HG02973 (cell line): ENCODE results near the gene GDPD1.
"Not testable (repeated sequence)": the region's sequence is repeated elsewhere in the genome, so short reads cannot be mapped to it uniquely, and the experiment has no call there.

ENCODE experiments used
- ATAC-seq: cut with Tn5 transposase; IDR thresholded peaks from one replicate; pipeline ENCODE4 v1.9.1; 2021; ENCODE audit warnings: moderate library complexity; ENCODE audit not compliant: unreplicated experiment

Gene GDPD1

DNA sequence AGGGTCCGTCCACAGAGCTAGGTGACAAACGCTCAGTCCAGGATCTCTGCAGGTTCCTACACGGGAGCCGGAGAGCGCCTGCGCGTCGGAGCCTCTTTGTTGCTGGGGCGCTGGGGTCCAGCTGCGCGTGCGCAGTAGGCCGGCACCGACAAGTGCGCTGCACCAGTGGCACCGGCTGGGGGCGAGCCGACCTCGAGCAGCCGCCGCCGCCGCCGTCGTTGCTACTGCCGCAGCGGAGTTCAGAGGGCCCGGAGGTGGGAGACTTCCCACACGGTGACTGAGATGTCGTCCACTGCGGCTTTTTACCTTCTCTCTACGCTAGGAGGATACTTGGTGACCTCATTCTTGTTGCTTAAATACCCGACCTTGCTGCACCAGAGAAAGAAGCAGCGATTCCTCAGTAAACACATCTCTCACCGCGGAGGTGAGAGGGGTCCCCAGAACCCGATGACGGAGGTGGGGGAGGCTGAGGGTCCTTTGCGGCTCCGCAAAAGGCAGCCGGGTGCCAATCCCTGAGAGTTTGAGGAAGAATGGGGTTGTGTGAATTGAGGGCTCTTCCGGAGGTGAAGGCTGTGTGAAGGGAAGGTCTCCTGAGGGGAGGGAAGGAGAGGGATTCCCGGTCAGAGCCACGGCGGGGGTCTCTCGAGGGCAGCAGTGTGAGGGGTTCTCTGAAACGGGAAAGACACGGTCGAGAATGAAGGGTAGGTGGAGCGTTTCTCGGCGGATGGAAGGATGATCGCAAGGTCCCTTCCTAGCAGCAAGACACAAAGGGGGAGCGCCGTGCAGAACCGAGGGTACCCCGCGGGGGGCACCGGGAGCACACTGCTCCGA is at the start of gene GDPD1:
GDPD1 (plus strand) TSS at position 184 of the 831 bp plus-strand sequence; CDS start at position 283, 99 bp downstream.
- ATAC-seq, result peak; percentile 89

DNA sequence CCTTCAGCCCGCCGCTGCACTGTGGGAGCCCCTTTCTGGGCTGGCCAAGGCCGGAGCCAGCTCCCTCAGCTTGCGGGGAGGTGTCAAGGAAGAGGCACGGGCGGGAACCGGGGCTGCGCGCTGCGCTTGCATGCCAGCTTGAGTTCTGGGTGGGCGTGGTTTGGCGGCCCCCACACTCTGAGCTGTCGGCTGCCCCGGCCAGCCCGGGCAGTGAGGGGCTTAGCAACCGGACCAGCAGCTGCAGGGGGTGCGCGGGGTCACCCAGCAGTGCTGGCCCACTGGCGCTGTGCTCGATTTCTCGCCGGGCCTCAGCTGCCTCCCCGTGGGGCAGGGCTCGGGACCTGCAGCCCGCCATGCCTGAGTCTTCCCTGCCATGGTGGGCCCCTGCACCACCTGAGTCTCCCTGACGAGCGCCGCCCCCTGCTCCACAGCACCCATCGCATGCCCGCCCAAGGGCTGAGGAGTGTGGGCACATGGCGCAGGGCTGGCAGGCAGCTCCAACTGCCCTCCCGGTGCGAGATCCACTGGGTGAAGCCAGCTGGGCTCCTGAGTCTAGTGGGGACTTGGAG is 47.8 kb upstream of the GDPD1 start:
- ATAC-seq, result no peak

DNA sequence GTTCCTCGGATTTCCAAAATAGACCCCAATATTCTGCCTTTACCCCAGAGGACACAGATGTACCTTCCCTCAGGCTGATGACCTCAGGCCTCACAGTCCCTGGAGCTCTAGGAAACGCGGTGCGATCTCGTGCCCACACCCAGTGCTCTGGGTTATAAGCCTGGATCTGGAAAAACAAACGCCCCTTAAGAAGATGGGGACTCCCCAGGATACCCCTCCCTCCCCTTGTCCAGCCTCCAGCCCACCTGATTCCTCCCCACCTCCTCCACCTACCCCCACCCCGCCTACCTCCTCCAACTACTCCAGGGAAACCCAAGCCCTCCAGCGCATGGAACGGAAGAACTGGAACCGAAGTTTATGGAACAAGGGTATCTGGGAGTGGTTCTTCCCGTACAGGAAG is 45.6 kb upstream of the GDPD1 start:
- ATAC-seq, result no peak

- no peak for ATAC-seq
These were observed 45.2 kb upstream of the GDPD1 start for GRCh38 chr17:59175076-59175475.

DNA sequence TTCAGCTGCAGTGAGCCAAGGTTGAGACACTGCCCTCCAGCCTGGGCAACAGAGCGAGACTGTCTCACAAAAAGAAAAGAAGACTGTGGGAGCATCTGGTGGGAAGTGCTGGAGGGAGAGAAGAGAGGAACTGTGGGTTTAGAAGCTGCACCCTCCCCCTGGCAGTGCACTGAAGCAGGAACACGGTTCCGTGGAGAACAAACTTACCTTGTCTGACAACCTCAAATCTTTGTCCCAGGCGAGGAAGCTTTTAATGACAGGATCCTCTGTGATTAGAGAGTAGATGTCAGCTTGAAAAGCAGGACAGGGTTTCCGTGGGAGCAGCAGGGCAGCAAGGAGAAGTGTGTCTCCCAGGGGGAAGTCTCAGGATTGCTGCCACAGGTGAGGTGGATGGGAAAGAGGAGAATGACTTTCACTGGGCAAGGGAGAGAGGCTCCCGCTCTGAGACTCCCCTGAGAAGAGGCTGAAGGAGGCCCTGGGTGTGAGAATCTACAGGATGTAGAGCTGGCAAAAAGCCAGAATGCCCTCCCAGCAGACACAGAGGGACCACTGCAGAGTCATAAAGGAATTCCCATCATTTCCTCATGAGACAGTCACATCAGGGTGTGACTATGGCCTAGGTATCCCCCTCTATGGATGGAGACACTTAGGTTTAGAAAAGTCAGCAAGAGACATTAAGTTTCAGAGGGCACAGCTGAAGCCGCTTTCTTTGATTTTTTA is 41.9 kb upstream of the GDPD1 start:
- no peak for ATAC-seq

- not testable (repeated sequence) for ATAC-seq
These were observed 40.7 kb upstream of the GDPD1 start for GRCh38 chr17:59179601-59180000.

GRCh38 chr17:59180626-59181025 is 39.7 kb upstream of the GDPD1 start:
- no peak for ATAC-seq

DNA sequence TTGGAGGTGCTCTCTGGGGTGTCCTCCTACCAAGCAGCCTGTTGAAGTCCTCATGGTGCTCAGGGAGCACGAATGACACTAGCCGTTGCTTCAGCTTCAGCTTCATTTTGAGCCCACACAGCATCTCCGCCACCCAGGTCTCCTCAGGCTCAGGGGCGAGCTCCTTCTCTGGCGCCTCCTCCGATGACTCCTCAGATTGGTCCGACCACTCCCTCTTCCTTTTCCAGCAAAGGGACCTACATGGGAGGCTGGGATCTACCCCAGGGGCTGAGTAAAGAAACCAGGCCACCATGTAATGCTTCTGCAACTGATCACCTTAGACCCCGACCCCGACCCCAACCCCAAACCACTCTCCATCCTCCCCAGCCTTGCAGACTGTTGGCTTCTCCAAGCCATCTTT is 38.8 kb upstream of the GDPD1 start:
- ATAC-seq, result no peak

DNA sequence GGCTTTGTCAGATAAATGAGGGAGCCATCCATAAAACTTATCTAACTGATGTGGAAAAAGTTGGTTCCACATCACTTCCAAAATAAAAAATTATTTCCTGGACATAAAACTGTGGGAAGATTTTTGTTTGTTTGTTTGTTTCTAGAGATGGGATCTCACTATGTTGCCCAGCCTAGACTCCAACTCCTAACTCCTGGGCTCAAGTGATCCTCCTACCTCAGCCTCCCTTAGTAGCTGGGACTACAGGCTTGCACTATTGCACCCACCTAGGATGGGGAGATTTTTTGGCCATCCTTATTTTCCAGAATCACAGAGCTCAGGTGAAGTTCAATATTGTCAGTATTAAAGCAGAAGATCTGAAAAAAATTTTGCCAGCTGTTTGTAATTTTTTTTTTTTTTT is 34.3 kb upstream of the GDPD1 start:
- no peak for ATAC-seq

GRCh38 chr17:59186850-59187249 is 33.5 kb upstream of the GDPD1 start:
- ATAC-seq, result no peak

DNA sequence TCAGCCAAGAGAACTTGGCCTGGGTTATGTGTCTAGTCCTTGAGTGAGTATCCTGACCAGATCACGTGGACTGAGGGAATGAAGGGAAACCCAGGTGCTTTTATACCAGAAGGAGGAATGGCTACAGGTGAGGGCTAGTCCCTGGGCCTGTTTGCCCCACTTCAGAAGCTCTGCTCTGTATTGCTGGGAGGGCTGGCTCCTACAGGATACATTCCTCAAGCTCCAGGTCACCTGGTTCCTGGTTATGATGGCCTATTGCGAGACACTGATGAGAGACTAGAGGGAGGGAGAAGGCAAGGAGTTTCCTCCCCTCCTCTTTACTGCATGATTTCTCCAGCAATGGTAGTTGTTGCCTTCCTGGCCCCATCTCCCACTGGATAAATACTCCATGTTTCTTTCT is 29.5 kb upstream of the GDPD1 start:
- no peak for ATAC-seq

DNA sequence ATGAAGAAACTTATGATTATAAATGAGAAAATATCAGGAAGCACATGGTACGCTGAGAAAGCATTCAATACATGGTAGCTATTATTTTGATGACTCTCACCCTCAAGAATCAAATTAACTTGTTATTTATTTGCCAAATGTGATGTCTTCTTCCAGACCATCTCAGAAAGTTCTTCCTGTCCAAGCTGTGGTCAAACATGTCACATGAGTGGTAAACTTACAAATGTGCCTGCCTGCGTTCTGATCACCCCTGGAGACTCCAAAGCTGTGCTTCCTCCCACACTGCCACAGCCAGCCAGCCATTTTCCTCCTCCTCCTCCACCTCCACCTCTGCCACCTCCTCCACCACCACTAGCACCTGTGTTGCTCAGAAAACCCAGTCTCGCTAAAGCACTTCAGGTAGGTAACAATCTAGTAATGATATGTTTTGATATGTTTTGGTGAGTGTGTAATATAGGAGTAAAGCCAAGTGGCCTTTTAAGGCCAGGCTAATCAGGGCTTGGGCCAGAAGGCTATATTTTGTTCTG is 26.9 kb upstream of the GDPD1 start:
- no peak for ATAC-seq

DNA sequence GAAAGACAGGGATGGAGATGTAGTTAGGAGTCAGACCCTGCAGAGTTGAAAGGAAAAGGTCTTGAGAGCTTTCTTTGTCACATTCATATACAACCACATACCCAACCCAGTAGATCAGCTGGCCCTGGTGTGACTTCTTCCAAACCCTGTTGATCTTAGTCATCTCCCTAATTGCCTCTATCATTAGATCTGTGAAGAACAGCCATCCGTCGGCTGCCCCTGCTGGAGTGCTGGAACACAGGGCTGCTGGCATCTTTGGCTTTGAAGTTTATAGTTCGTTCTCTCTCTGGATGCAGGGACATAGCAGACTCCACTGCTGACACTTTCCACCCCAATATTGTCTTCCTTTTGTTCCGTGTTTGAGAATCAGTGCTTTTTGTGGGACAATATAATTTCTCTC is 20.9 kb upstream of the GDPD1 start:
- no peak for ATAC-seq

GRCh38 chr17:59202320-59202719 is 18.0 kb upstream of the GDPD1 start:
- no peak for ATAC-seq

DNA sequence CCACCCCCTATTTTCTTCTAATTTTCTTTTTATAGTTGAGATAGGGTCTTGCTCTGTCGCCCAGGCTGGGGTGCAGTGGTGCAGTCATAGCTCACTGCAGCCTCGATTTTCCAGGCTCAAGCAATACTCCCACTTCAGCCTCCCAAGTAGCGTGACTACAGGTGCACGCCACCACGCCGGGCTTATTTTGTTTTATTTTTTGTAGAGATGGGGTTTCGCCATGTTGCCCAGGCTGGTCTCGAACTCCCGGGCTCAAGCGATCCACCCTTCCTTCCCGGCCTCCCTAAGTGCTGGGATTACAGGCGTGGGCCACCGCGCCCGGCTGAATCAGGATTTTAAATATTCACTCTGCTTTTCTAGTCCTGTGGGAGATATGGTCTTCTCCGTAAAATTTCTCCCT is 941 bp upstream of the GDPD1 start:
- no peak for ATAC-seq

- ATAC-seq, result no peak
These were observed 351 bp upstream of the GDPD1 start for GRCh38 chr17:59219992-59220327.

DNA sequence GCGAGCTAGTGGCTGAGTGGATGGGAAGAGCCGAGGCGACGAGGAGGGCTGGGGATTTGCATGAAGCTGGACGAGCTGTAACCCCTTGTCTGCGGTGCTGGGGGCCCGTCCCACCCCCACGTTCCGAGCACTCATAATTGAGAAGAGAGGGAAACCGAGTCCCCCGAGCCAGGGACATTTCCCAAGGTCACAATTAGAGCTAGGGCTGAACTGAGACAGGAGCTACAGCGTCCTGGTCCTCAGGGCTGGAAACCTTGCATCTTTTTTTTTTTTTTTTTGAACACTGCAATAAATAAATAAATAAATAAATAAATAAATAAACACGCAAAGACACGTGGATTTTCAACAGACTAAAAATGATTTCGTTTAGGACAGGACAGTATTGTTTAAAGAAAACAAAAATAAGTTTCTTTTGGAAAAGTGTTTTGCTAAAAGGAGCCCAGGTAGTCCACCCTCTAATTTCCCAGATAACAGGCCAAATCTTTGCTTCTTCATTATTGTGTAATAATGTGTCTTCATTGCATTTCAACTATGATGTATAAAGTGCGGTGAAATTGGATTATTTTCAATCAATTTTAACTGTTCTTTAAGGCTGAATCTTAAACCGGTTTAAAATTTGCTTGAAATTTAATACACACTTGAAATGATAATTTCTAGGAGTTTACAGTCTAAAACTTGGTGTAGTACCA is 992 bp downstream of the GDPD1 start:
- no peak for ATAC-seq

DNA sequence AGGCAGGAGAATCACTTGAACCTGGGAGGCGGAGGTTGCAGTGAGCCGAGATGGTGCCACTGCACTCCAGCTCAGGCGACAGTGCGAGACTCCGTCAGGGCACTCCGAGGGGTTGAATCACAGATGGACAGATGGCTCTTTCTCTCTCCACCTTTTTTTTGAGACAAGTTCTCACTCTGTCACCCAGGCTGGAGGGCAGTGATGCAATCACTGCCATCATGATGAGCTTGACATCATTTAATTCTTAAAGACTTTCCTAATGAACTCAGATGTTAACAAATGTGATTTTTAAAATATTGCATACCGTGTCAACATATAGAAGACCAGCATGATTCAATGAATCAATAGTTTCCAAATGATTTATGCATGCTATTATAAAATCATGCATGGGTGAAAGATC is 3.5 kb downstream of the GDPD1 start:
- ATAC-seq, result no peak

DNA sequence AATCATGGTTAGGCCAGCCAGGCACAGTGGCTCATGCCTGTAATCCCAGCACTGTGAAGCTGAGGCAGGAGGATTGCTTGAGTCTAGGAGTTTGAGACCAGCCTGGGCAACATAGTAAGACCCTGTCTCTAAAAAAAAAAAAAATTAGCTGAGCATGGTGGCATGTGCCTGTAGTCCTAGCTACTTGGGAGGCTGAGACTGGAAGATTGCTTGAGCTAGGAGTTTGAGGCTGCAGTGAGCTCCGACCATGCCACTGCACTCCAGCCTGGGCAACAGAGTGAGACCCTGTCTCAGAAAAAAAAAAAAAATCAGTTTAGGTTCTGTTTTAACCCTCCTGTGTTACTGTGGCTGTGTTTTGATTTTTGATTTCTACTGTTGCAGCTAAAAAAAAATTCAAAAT is 8.3 kb downstream of the GDPD1 start:
- not testable (repeated sequence) for ATAC-seq

DNA sequence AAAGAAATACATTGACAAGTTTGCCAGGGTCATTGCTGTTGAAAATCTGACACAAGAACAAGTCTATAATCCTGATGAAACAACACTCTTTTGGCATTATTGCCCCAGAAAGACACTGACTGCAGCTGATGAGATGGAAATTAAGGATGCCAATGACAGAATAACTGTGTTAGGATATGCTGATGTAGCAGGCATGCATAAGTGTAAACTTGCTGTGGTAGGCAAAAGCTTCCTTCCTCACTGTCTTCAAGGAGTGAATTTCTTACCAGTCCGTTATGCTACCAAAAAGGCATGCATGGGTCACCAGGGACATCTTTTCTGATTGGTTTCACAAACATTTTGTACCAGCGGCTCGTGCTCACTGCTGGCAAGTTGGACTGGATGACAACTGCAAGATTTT is 10.5 kb downstream of the GDPD1 start:
- no peak for ATAC-seq

- no peak for ATAC-seq
These were observed 14.3 kb downstream of the GDPD1 start for GRCh38 chr17:59234631-59235030.
